Hepatocyte (in vitro differentiated cells): Measurements from ENCODE around the gene CYBA. TPM values are rescaled to one million over a fixed set of nuclear protein-coding genes. Genes with fewer than 3 reads are reported as not detected.

Experiments used
- DNase-seq: peaks from one replicate; pipeline ENCODE4 v3.0.0-alpha.2; 2016; ENCODE audit warnings: low spot score
- H2AFZ ChIP-seq: fragments of 200-600 bp; sonication (generic); 2 replicates; pipeline ENCODE4 v1.6.0; 2016; ENCODE audit warnings: antibody characterized with exemption, mild to moderate bottlenecking
- H3K27ac ChIP-seq: fragments of 200-600 bp; sonication (generic); 2 replicates; pipeline ENCODE4 v1.5.1; 2016; ENCODE audit warnings: mild to moderate bottlenecking
- H3K27me3 ChIP-seq: fragments of 200-600 bp; sonication (generic); 2 replicates; pipeline ENCODE4 v1.6.1; 2016
- H3K36me3 ChIP-seq: fragments of 200-600 bp; sonication (generic); replicated peaks from 2 replicates; pipeline ENCODE4 v1.5.1; 2016; ENCODE audit warnings: low read depth; ENCODE audit not compliant: insufficient read depth
- H3K4me1 ChIP-seq: fragments of 200-600 bp; sonication (generic); 2 replicates; pipeline ENCODE4 v1.5.1; 2016; ENCODE audit warnings: mild to moderate bottlenecking, moderate library complexity; ENCODE audit not compliant: insufficient read depth
- H3K4me2 ChIP-seq: fragments of 200-600 bp; sonication (generic); 2 replicates; pipeline ENCODE4 v1.6.0; 2016
- H3K4me3 ChIP-seq: fragments of 200-600 bp; sonication (generic); 2 replicates; pipeline ENCODE4 v1.5.1; 2016; ENCODE audit warnings: mild to moderate bottlenecking
- H3K79me2 ChIP-seq: fragments of 200-600 bp; sonication (generic); 2 replicates; pipeline ENCODE4 v1.6.0; 2017; ENCODE audit warnings: mild to moderate bottlenecking
- H3K9me2 ChIP-seq: fragments of 200-600 bp; sonication (generic); replicated peaks from 2 replicates; pipeline ENCODE4 v1.6.0; 2017; ENCODE audit warnings: mild to moderate bottlenecking; ENCODE audit not compliant: insufficient read depth
- H3K9me3 ChIP-seq: fragments of 200-600 bp; sonication (generic); 2 replicates; pipeline ENCODE4 v1.5.1; 2016; ENCODE audit warnings: low read depth, mild to moderate bottlenecking
- H4K20me1 ChIP-seq: fragments of 200-600 bp; sonication (generic); 2 replicates; pipeline ENCODE4 v1.6.0; 2016; ENCODE audit warnings: mild to moderate bottlenecking; ENCODE audit not compliant: insufficient read depth, poor library complexity, severe bottlenecking
- CTCF ChIP-seq: fragments of 200-600 bp; sonication (generic); IDR thresholded peaks from 2 replicates; pipeline ENCODE4 v1.5.1; 2016; ENCODE audit warnings: antibody characterized with exemption, mild to moderate bottlenecking; ENCODE audit not compliant: poor library complexity
- EZH2 ChIP-seq: fragments of 200-600 bp; sonication (generic); IDR thresholded peaks from 2 replicates; pipeline ENCODE4 v1.6.1; 2016; ENCODE audit warnings: antibody characterized with exemption, mild to moderate bottlenecking, borderline replicate concordance
- EZH2phosphoT487 ChIP-seq: fragments of 200-600 bp; sonication (generic); IDR thresholded peaks from one replicate; pipeline ENCODE4 v1.6.1; 2018; ENCODE audit warnings: antibody characterized with exemption, mild to moderate bottlenecking, low read depth, moderate library complexity; ENCODE audit not compliant: unreplicated experiment, severe bottlenecking
- WGBS: methylation state at CpG from one replicate; pipeline ENCODE4 v1.1.6; 2016; ENCODE audit warnings: low lambda C conversion rate; ENCODE audit errors: missing lambda C conversion rate; 5-methylcytosine and 5-hydroxymethylcytosine counted together
- polyA plus RNA-seq: library from polyadenylated mRNA; unstranded; fragments of >200 nt; fragmentation: Nextera tagmentation; extraction: Ambion mirVana; gene quantifications from 2 replicates; pipeline ENCODE4 v1.2.1, GENCODE V29; 2016
- total RNA-seq: library from RNA; depleted of rRNA; stranded (reverse); fragments of >200 nt; gene quantifications from 2 replicates; pipeline ENCODE4 v1.2.3, GENCODE V29; 2014

The CYBA gene
- total and polyA plus RNA-seq, 2 experiments from 2014 or later: 196 to 419 TPM

GRCh38 chr16:88624977-88625576 is 25.8 kb downstream of the CYBA start:
- Histone ChIP-seq H4K20me1 (no peaks in the 10 kb centered on the region), H3K4me1 (no peaks in the 10 kb centered on the region), H3K4me3 (no peak overlapping the region), H3K36me3 (no peaks in the 10 kb centered on the region), H3K9me2 (no peaks in the 10 kb centered on the region), H3K27ac (no peak overlapping the region), H3K9me3 (no peaks in the 10 kb centered on the region), H3K79me2 (peaks cover 7% of the 10 kb centered on the region), H3K27me3 (no peaks in the 10 kb centered on the region), H3K4me2 (no peak overlapping the region), H2AFZ (no peak overlapping the region)
- TF ChIP-seq EZH2phosphoT487 (no peak), EZH2 (no peak), CTCF (no peak)
- DNase-seq: no peak
- WGBS: 88% methylated on average over 17 of the region's 17 CpGs

- no peaks in the 10 kb centered on the region for H3K36me3 ChIP-seq
- WGBS: 98% methylated on average over 15 of the region's 18 CpGs
Measured at GRCh38 chr16:88624481-88624880, 26.4 kb downstream of the CYBA start.

GRCh38 chr16:88623858-88624257 is 27.0 kb downstream of the CYBA start:
- H3K79me2 ChIP-seq: peaks cover 7% of the 10 kb centered on the region
- peaks cover under 1% of the 10 kb centered on the region for H3K4me1 ChIP-seq
- no peak overlapping the region for H3K27ac ChIP-seq
- H3K9me2 ChIP-seq: no peaks in the 10 kb centered on the region
- no peaks in the 10 kb centered on the region for H3K9me3 ChIP-seq
- no peak overlapping the region for H3K4me2 ChIP-seq
- H3K4me3 ChIP-seq: no peak overlapping the region
- no peaks in the 10 kb centered on the region for H3K36me3 ChIP-seq
- WGBS: 97% methylated on average over 13 of the region's 13 CpGs
- no peak overlapping the region for H2AFZ ChIP-seq
- no peaks in the 10 kb centered on the region for H4K20me1 ChIP-seq
- no peak for DNase-seq
- H3K27me3 ChIP-seq: no peaks in the 10 kb centered on the region
- TF ChIP-seq EZH2phosphoT487 (no peak), CTCF (no peak), EZH2 (no peak)

More at GRCh38 chr16:88624481-88624880, 26.4 kb downstream of the CYBA start:
- Histone ChIP-seq H2AFZ (no peak overlapping the region), H4K20me1 (no peaks in the 10 kb centered on the region), H3K4me1 (no peaks in the 10 kb centered on the region), H3K27me3 (no peaks in the 10 kb centered on the region), H3K4me2 (no peak overlapping the region), H3K79me2 (peaks cover 7% of the 10 kb centered on the region), H3K27ac (no peak overlapping the region), H3K9me3 (no peaks in the 10 kb centered on the region), H3K9me2 (no peaks in the 10 kb centered on the region), H3K4me3 (no peak overlapping the region)
- no peak for TF ChIP-seq EZH2phosphoT487
- no peak for TF ChIP-seq CTCF
- no peak for TF ChIP-seq EZH2
- DNase-seq: no peak
